Liver (tissue), 3 donors: ENCODE measurements around the gene PTGIS.

ENCODE experiments used
- ATF3 ChIP-seq: IDR thresholded peaks from 2 replicates; pipeline ENCODE4 v1.6.1; 2016; ENCODE audit warnings: antibody characterized with exemption
- CTCF ChIP-seq: fragments of 150-350 bp; IDR thresholded peaks from 2 replicates; pipeline ENCODE4 v1.5.1; 2017; ENCODE audit warnings: improper control_type of control experiment, low read depth, low read length; ENCODE audit not compliant: missing input control
- EGR1 ChIP-seq, 2 donors: IDR thresholded peaks; 2 replicates each; pipeline ENCODE4 v1.6.1; 2016 to 2018; ENCODE audit warnings: antibody characterized with exemption in 2 of 2, low read depth in 2 of 2
- GABPA ChIP-seq, 2 donors: IDR thresholded peaks in 1 of 2; conservative IDR thresholded peaks in 1 of 2; 2 replicates each; pipeline ENCODE4 v1.6.1; 2016; ENCODE audit warnings: antibody characterized with exemption in 2 of 2, mild to moderate bottlenecking in 1 of 2, moderate library complexity in 1 of 2
- MAX ChIP-seq: IDR thresholded peaks from 2 replicates; pipeline ENCODE4 v1.6.1; 2016; ENCODE audit warnings: antibody characterized with exemption
- NR2F2 ChIP-seq: IDR thresholded peaks from 2 replicates; pipeline ENCODE4 v1.6.1; 2016; ENCODE audit warnings: antibody characterized with exemption
- RAD21 ChIP-seq, 2 donors: IDR thresholded peaks; 2 replicates each; pipeline ENCODE4 v1.6.1; 2016; ENCODE audit warnings: antibody characterized with exemption in 2 of 2, mild to moderate bottlenecking in 2 of 2
- REST ChIP-seq: IDR thresholded peaks from 2 replicates; pipeline ENCODE4 v1.6.1; 2016; ENCODE audit warnings: antibody characterized with exemption, mild to moderate bottlenecking
- SP1 ChIP-seq: IDR thresholded peaks from 2 replicates; pipeline ENCODE4 v1.6.1; 2018; ENCODE audit warnings: antibody characterized with exemption, mild to moderate bottlenecking
- TAF1 ChIP-seq: conservative IDR thresholded peaks from 2 replicates; pipeline ENCODE4 v1.6.1; 2016; ENCODE audit warnings: antibody characterized with exemption, mild to moderate bottlenecking
- YY1 ChIP-seq: IDR thresholded peaks from 2 replicates; pipeline ENCODE4 v1.6.1; 2016; ENCODE audit warnings: antibody characterized with exemption, mild to moderate bottlenecking
- ZBTB33 ChIP-seq: IDR thresholded peaks from 2 replicates; pipeline ENCODE4 v1.6.1; 2016; ENCODE audit warnings: antibody characterized with exemption
- donor health status: healthy.
- donor health status: healthy.

GRCh38 chr20:49583669-49584417 is 15.9 kb upstream of the PTGIS start:
- TF ChIP-seq CTCF (no peak), YY1 (peak; percentile 77), ATF3 (peak; percentile 90), REST (peak; percentile 79), MAX (peak; percentile 91), GABPA (IDR thresholded peaks at IDR 0.05 in 1 of 2, conservative IDR thresholded peaks at IDR 0.05 in 1 of 2) (no peak), RAD21 (IDR thresholded peaks at IDR 0.05) (peak; percentile 31 to 32), NR2F2 (peak; percentile 99), SP1 (peak; percentile 93), TAF1 (peak; percentile 49), ZBTB33 (peak; percentile 94), EGR1 (IDR thresholded peaks at IDR 0.05; ENCODE audit: low read depth in 2 of 2) (peak in 1 of 2 donors; percentile 78)
